ENCODE measurements around the gene FHIT.

Gene FHIT

GRCh38 chr3:60391292-60391691 lies 860.0 kb downstream of the FHIT start:
- H3K27me3 ChIP-seq (ENCODE audit: control insufficient read depth in 1 of 2, insufficient read depth in 2 of 2, low read length in 2 of 2): no peaks in the 10 kb centered on the region
- H3K4me1 ChIP-seq (ENCODE audit: insufficient read depth, low read length): no peaks in the 10 kb centered on the region
- no peaks in the 10 kb centered on the region for H3K36me3 ChIP-seq (ENCODE audit: insufficient read depth, low read length)
- no peak overlapping the region for H3K27ac ChIP-seq (ENCODE audit: low read depth, low read length)
- H3K9me3 ChIP-seq (ENCODE audit: low read length): no peaks in the 10 kb centered on the region
- H3K9ac ChIP-seq (ENCODE audit: low read length): no peak overlapping the region
- no peak overlapping the region for H3K4me3 ChIP-seq (ENCODE audit: low read depth in 1 of 2, low read length in 2 of 2)

- Histone ChIP-seq H3K4me3 (ENCODE audit: low read depth in 1 of 2, low read length in 2 of 2) (no peak overlapping the region), H3K4me1 (ENCODE audit: insufficient read depth, low read length) (no peaks in the 10 kb centered on the region), H3K27ac (ENCODE audit: low read depth, low read length) (no peak overlapping the region), H3K27me3 (ENCODE audit: control insufficient read depth in 1 of 2, insufficient read depth in 2 of 2, low read length in 2 of 2) (no peaks in the 10 kb centered on the region), H3K36me3 (ENCODE audit: insufficient read depth, low read length) (no peaks in the 10 kb centered on the region), H3K9me3 (ENCODE audit: low read length) (no peaks in the 10 kb centered on the region), H3K9ac (ENCODE audit: low read length) (no peak overlapping the region)
Observed at GRCh38 chr3:60388731-60389130, 862.5 kb downstream of the FHIT start.

- Histone ChIP-seq H3K36me3 (ENCODE audit: insufficient read depth, low read length) (no peaks in the 10 kb centered on the region), H3K27ac (ENCODE audit: low read depth, low read length) (no peak overlapping the region), H3K27me3 (ENCODE audit: control insufficient read depth in 1 of 2, insufficient read depth in 2 of 2, low read length in 2 of 2) (no peaks in the 10 kb centered on the region), H3K4me1 (ENCODE audit: insufficient read depth, low read length) (no peaks in the 10 kb centered on the region), H3K4me3 (ENCODE audit: low read depth in 1 of 2, low read length in 2 of 2) (no peak overlapping the region), H3K9ac (ENCODE audit: low read length) (no peak overlapping the region), H3K9me3 (ENCODE audit: low read length) (no peaks in the 10 kb centered on the region)
Observed at GRCh38 chr3:60386306-60386705, 864.9 kb downstream of the FHIT start.

- no peaks in the 10 kb centered on the region for H3K27me3 ChIP-seq (ENCODE audit: control insufficient read depth in 1 of 2, insufficient read depth in 2 of 2, low read length in 2 of 2)
- no peak overlapping the region for H3K27ac ChIP-seq (ENCODE audit: low read depth, low read length)
- H3K9me3 ChIP-seq (ENCODE audit: low read length): no peaks in the 10 kb centered on the region
- no peaks in the 10 kb centered on the region for H3K36me3 ChIP-seq (ENCODE audit: insufficient read depth, low read length)
- no peak overlapping the region for H3K9ac ChIP-seq (ENCODE audit: low read length)
- H3K4me3 ChIP-seq (ENCODE audit: low read depth in 1 of 2, low read length in 2 of 2): no peak overlapping the region
- H3K4me1 ChIP-seq (ENCODE audit: insufficient read depth, low read length): no peaks in the 10 kb centered on the region
Observed at GRCh38 chr3:60384341-60384740, 866.9 kb downstream of the FHIT start.

- Histone ChIP-seq H3K4me3 (ENCODE audit: low read depth in 1 of 2, low read length in 2 of 2) (no peak overlapping the region), H3K27ac (ENCODE audit: low read depth, low read length) (no peak overlapping the region), H3K9ac (ENCODE audit: low read length) (no peak overlapping the region), H3K9me3 (ENCODE audit: low read length) (no peaks in the 10 kb centered on the region), H3K36me3 (ENCODE audit: insufficient read depth, low read length) (no peaks in the 10 kb centered on the region), H3K27me3 (ENCODE audit: control insufficient read depth in 1 of 2, insufficient read depth in 2 of 2, low read length in 2 of 2) (no peaks in the 10 kb centered on the region), H3K4me1 (ENCODE audit: insufficient read depth, low read length) (no peaks in the 10 kb centered on the region)
Observed at GRCh38 chr3:60383345-60383744, 867.9 kb downstream of the FHIT start.

- Histone ChIP-seq H3K9me3 (ENCODE audit: low read length) (no peaks in the 10 kb centered on the region), H3K4me3 (ENCODE audit: low read depth in 1 of 2, low read length in 2 of 2) (no peak overlapping the region), H3K27ac (ENCODE audit: low read depth, low read length) (no peak overlapping the region), H3K36me3 (ENCODE audit: insufficient read depth, low read length) (no peaks in the 10 kb centered on the region), H3K27me3 (ENCODE audit: control insufficient read depth in 1 of 2, insufficient read depth in 2 of 2, low read length in 2 of 2) (no peaks in the 10 kb centered on the region), H3K4me1 (ENCODE audit: insufficient read depth, low read length) (no peaks in the 10 kb centered on the region), H3K9ac (ENCODE audit: low read length) (no peak overlapping the region)
Observed at GRCh38 chr3:60366486-60366885, 884.8 kb downstream of the FHIT start.

GRCh38 chr3:60365360-60365759 lies 885.9 kb downstream of the FHIT start:
- H3K9ac ChIP-seq (ENCODE audit: low read length): no peak overlapping the region
- H3K27me3 ChIP-seq (ENCODE audit: control insufficient read depth in 1 of 2, insufficient read depth in 2 of 2, low read length in 2 of 2): no peaks in the 10 kb centered on the region
- no peak overlapping the region for H3K4me3 ChIP-seq (ENCODE audit: low read depth in 1 of 2, low read length in 2 of 2)
- no peaks in the 10 kb centered on the region for H3K36me3 ChIP-seq (ENCODE audit: insufficient read depth, low read length)
- no peaks in the 10 kb centered on the region for H3K4me1 ChIP-seq (ENCODE audit: insufficient read depth, low read length)
- H3K9me3 ChIP-seq (ENCODE audit: low read length): no peaks in the 10 kb centered on the region
- H3K27ac ChIP-seq (ENCODE audit: low read depth, low read length): no peak overlapping the region

GRCh38 chr3:60364475-60364874 lies 886.8 kb downstream of the FHIT start:
- Histone ChIP-seq H3K27ac (ENCODE audit: low read depth, low read length) (no peak overlapping the region), H3K9me3 (ENCODE audit: low read length) (no peaks in the 10 kb centered on the region)

GRCh38 chr3:60363817-60364216 lies 887.4 kb downstream of the FHIT start:
- H3K9ac ChIP-seq (ENCODE audit: low read length): no peak overlapping the region
- H3K4me3 ChIP-seq (ENCODE audit: low read depth in 1 of 2, low read length in 2 of 2): no peak overlapping the region
- no peak overlapping the region for H3K27ac ChIP-seq (ENCODE audit: low read depth, low read length)
- no peaks in the 10 kb centered on the region for H3K27me3 ChIP-seq (ENCODE audit: control insufficient read depth in 1 of 2, insufficient read depth in 2 of 2, low read length in 2 of 2)
- H3K36me3 ChIP-seq (ENCODE audit: insufficient read depth, low read length): no peaks in the 10 kb centered on the region
- H3K9me3 ChIP-seq (ENCODE audit: low read length): no peaks in the 10 kb centered on the region
- no peaks in the 10 kb centered on the region for H3K4me1 ChIP-seq (ENCODE audit: insufficient read depth, low read length)

More at GRCh38 chr3:60364475-60364874, 886.8 kb downstream of the FHIT start:
- H3K27me3 ChIP-seq (ENCODE audit: control insufficient read depth in 1 of 2, insufficient read depth in 2 of 2, low read length in 2 of 2): no peaks in the 10 kb centered on the region
- no peaks in the 10 kb centered on the region for H3K36me3 ChIP-seq (ENCODE audit: insufficient read depth, low read length)
- H3K4me3 ChIP-seq (ENCODE audit: low read depth in 1 of 2, low read length in 2 of 2): no peak overlapping the region
- no peaks in the 10 kb centered on the region for H3K4me1 ChIP-seq (ENCODE audit: insufficient read depth, low read length)
- no peak overlapping the region for H3K9ac ChIP-seq (ENCODE audit: low read length)

- no peaks in the 10 kb centered on the region for H3K36me3 ChIP-seq (ENCODE audit: insufficient read depth, low read length)
- no peaks in the 10 kb centered on the region for H3K4me1 ChIP-seq (ENCODE audit: insufficient read depth, low read length)
- H3K4me3 ChIP-seq (ENCODE audit: low read depth in 1 of 2, low read length in 2 of 2): no peak overlapping the region
- no peaks in the 10 kb centered on the region for H3K9me3 ChIP-seq (ENCODE audit: low read length)
- H3K27ac ChIP-seq (ENCODE audit: low read depth, low read length): no peak overlapping the region
- no peaks in the 10 kb centered on the region for H3K27me3 ChIP-seq (ENCODE audit: control insufficient read depth in 1 of 2, insufficient read depth in 2 of 2, low read length in 2 of 2)
- H3K9ac ChIP-seq (ENCODE audit: low read length): no peak overlapping the region
Observed at GRCh38 chr3:60355825-60356224, 895.4 kb downstream of the FHIT start.

GRCh38 chr3:60351481-60351880 lies 899.8 kb downstream of the FHIT start:
- Histone ChIP-seq H3K27me3 (ENCODE audit: control insufficient read depth in 1 of 2, insufficient read depth in 2 of 2, low read length in 2 of 2) (no peaks in the 10 kb centered on the region), H3K4me1 (ENCODE audit: insufficient read depth, low read length) (no peaks in the 10 kb centered on the region), H3K9me3 (ENCODE audit: low read length) (no peaks in the 10 kb centered on the region), H3K4me3 (ENCODE audit: low read depth in 1 of 2, low read length in 2 of 2) (no peak overlapping the region), H3K9ac (ENCODE audit: low read length) (no peak overlapping the region), H3K36me3 (ENCODE audit: insufficient read depth, low read length) (no peaks in the 10 kb centered on the region), H3K27ac (ENCODE audit: low read depth, low read length) (no peak overlapping the region)

- Histone ChIP-seq H3K36me3 (ENCODE audit: insufficient read depth, low read length) (no peaks in the 10 kb centered on the region), H3K27ac (ENCODE audit: low read depth, low read length) (no peak overlapping the region), H3K9me3 (ENCODE audit: low read length) (no peaks in the 10 kb centered on the region), H3K4me3 (ENCODE audit: low read depth in 1 of 2, low read length in 2 of 2) (no peak overlapping the region), H3K27me3 (ENCODE audit: control insufficient read depth in 1 of 2, insufficient read depth in 2 of 2, low read length in 2 of 2) (no peaks in the 10 kb centered on the region), H3K4me1 (ENCODE audit: insufficient read depth, low read length) (no peaks in the 10 kb centered on the region), H3K9ac (ENCODE audit: low read length) (no peak overlapping the region)
Observed at GRCh38 chr3:60344340-60344739, 906.9 kb downstream of the FHIT start.
